Neuronal stem cell (in vitro differentiated cells): ENCODE results near the gene PARD3B.

ENCODE experiments used
- DNase-seq: peaks from one replicate; pipeline ENCODE4 v3.0.0-alpha.2; 2013; ENCODE audit warnings: low spot score
- H2AFZ ChIP-seq: one replicate; pipeline ENCODE4 v1.6.1; 2013; ENCODE audit warnings: mild to moderate bottlenecking, low read length, inconsistent platforms
- H2AK5ac ChIP-seq: 2 replicates; pipeline ENCODE4 v1.6.1; 2013; ENCODE audit warnings: low read depth, mild to moderate bottlenecking, inconsistent platforms, low read length, moderate library complexity, mixed read lengths
- H2BK120ac ChIP-seq: 2 replicates; pipeline ENCODE4 v1.6.1; 2013; ENCODE audit warnings: low read depth, mild to moderate bottlenecking, inconsistent platforms, low read length, moderate library complexity, mixed read lengths
- H2BK12ac ChIP-seq: one replicate; pipeline ENCODE4 v1.6.1; 2013; ENCODE audit warnings: low read length, inconsistent platforms
- H2BK15ac ChIP-seq: 2 replicates; pipeline ENCODE4 v1.6.1; 2013; ENCODE audit warnings: mild to moderate bottlenecking, low read length, inconsistent platforms, mixed read lengths
- H2BK5ac ChIP-seq: one replicate; pipeline ENCODE4 v1.6.1; 2013; ENCODE audit warnings: inconsistent platforms, mild to moderate bottlenecking, low read length, moderate library complexity
- H3K14ac ChIP-seq: one replicate; pipeline ENCODE4 v1.6.1; 2013; ENCODE audit warnings: low read length, inconsistent platforms
- H3K18ac ChIP-seq: 2 replicates; pipeline ENCODE4 v1.6.1; 2013; ENCODE audit warnings: low read length, inconsistent platforms
- H3K23ac ChIP-seq: 2 replicates; pipeline ENCODE4 v1.6.1; 2013; ENCODE audit warnings: low read depth, mild to moderate bottlenecking, mixed read lengths, low read length, inconsistent platforms; ENCODE audit not compliant: poor library complexity
- H3K27ac ChIP-seq: replicated peaks from 3 replicates; pipeline ENCODE4 v1.5.1; 2013; ENCODE audit warnings: low read length, inconsistent platforms
- H3K27me3 ChIP-seq, 3 experiments: 2 replicates each; pipeline ENCODE4 v1.6.1; 2013; ENCODE audit warnings: low read length in 3 of 3, mild to moderate bottlenecking in 2 of 3, inconsistent platforms in 1 of 3, low read depth in 1 of 3, mixed read lengths in 1 of 3, moderate library complexity in 1 of 3; ENCODE audit not compliant: control insufficient read depth in 3 of 3, insufficient read depth in 3 of 3
- H3K36me3 ChIP-seq, 2 donors: replicated peaks in 1 of 2; 2 replicates each; pipeline ENCODE4 v1.6.1; 2013; ENCODE audit warnings: low read length in 2 of 2; ENCODE audit not compliant: control insufficient read depth in 2 of 2, insufficient read depth in 2 of 2
- H3K4ac ChIP-seq: 2 replicates; pipeline ENCODE4 v1.6.1; 2013; ENCODE audit warnings: inconsistent platforms, mild to moderate bottlenecking, low read length, moderate library complexity
- H3K4me1 ChIP-seq, 2 donors: 1 replicate in 1 of 2; 2 replicates in 1 of 2; pipeline ENCODE4 v1.6.1; 2013; ENCODE audit warnings: low read length in 2 of 2, low read depth in 1 of 2; ENCODE audit not compliant: control insufficient read depth in 2 of 2, insufficient read depth in 1 of 2
- H3K4me2 ChIP-seq: one replicate; pipeline ENCODE4 v1.6.1; 2013; ENCODE audit warnings: mild to moderate bottlenecking, low read length, inconsistent platforms; ENCODE audit not compliant: insufficient read depth, poor library complexity, severe bottlenecking
- H3K4me3 ChIP-seq, 2 donors: 2 replicates each; pipeline ENCODE4 v1.5.1; 2013; ENCODE audit warnings: low read length in 2 of 2, mild to moderate bottlenecking in 2 of 2, inconsistent platforms in 1 of 2, moderate library complexity in 1 of 2
- H3K79me1 ChIP-seq: one replicate; pipeline ENCODE4 v1.6.1; 2013; ENCODE audit warnings: low read depth, mild to moderate bottlenecking, inconsistent platforms, low read length, moderate library complexity
- H3K9ac ChIP-seq: one replicate; pipeline ENCODE4 v1.6.1; 2013; ENCODE audit warnings: mild to moderate bottlenecking, low read depth, low read length, inconsistent platforms; ENCODE audit not compliant: poor library complexity
- H3K9me3 ChIP-seq, 2 donors: replicated peaks in 1 of 2; 2 replicates each; pipeline versions ENCODE3 to v1.6.1; 2013; ENCODE audit warnings: low read length in 2 of 2, mild to moderate bottlenecking in 2 of 2, inconsistent platforms in 1 of 2, low read depth in 1 of 2, mixed read lengths in 1 of 2, moderate library complexity in 1 of 2; ENCODE audit not compliant: control insufficient read depth in 2 of 2, insufficient read depth in 1 of 2
- H4K8ac ChIP-seq: one replicate; pipeline ENCODE4 v1.6.1; 2013; ENCODE audit warnings: low read depth, mild to moderate bottlenecking, inconsistent platforms, low read length, moderate library complexity
- H4K91ac ChIP-seq: one replicate; pipeline ENCODE4 v1.6.1; 2013; ENCODE audit warnings: low read length, low read depth, mild to moderate bottlenecking, inconsistent platforms; ENCODE audit not compliant: poor library complexity
- WGBS, 2 donors: extraction: QIAGEN DNeasy Blood & Tissue Kit; methylation state at CpG; one replicate each; pipeline ENCODE4 v1.1.7; 2013; ENCODE audit warnings: missing lambda C conversion rate in 2 of 2, mixed read lengths in 1 of 2; ENCODE audit not compliant: insufficient read length in 2 of 2, insufficient replicate concordance in 1 of 2; ENCODE audit errors: extremely low coverage in 2 of 2; 5-methylcytosine and 5-hydroxymethylcytosine counted together

The PARD3B gene

GRCh38 chr2:204790076-204790475, 244.8 kb downstream of the PARD3B start:
- Histone ChIP-seq H2BK120ac (no peak overlapping the region), H2AFZ (no peak overlapping the region), H3K4me1 (no peaks in the 10 kb centered on the region), H3K9ac (no peak overlapping the region), H2AK5ac (no peak overlapping the region), H2BK5ac (no peak overlapping the region), H2BK12ac (no peak overlapping the region), H3K18ac (no peak overlapping the region), H3K4me3 (no peak overlapping the region), H3K4me2 (no peak overlapping the region), H2BK15ac (no peak overlapping the region), H3K14ac (no peak overlapping the region), H3K36me3 (no peaks in the 10 kb centered on the region), H3K27me3 (no peaks in the 10 kb centered on the region), H3K4ac (no peak overlapping the region), H4K8ac (no peak overlapping the region), H4K91ac (no peak overlapping the region), H3K79me1 (no peaks in the 10 kb centered on the region), H3K9me3 (no peaks in the 10 kb centered on the region), H3K27ac (no peak overlapping the region), H3K23ac (no peak overlapping the region)
- DNase-seq = no peak
- no CpG with 5 or more reads among the region's 3 CpGs for WGBS, 2 donors

GRCh38 chr2:204791230-204791629, 246.0 kb downstream of the PARD3B start:
- H3K4me3 ChIP-seq = no peak overlapping the region
- H2BK12ac ChIP-seq = no peak overlapping the region
- no peak overlapping the region for H2AK5ac ChIP-seq
- no peak overlapping the region for H2BK5ac ChIP-seq
- no peak overlapping the region for H2BK120ac ChIP-seq
- no peak for DNase-seq
- H4K8ac ChIP-seq = no peak overlapping the region
- H3K9me3 ChIP-seq = no peaks in the 10 kb centered on the region
- no peak overlapping the region for H3K23ac ChIP-seq
- H3K9ac ChIP-seq = no peak overlapping the region
- no peak overlapping the region for H3K4ac ChIP-seq
- H3K27ac ChIP-seq = no peak overlapping the region
- H3K18ac ChIP-seq = no peak overlapping the region
- H3K36me3 ChIP-seq = no peaks in the 10 kb centered on the region
- no peak overlapping the region for H4K91ac ChIP-seq
- H3K4me2 ChIP-seq = no peak overlapping the region
- H3K27me3 ChIP-seq = no peaks in the 10 kb centered on the region
- no peaks in the 10 kb centered on the region for H3K79me1 ChIP-seq
- no peak overlapping the region for H2AFZ ChIP-seq
- no peak overlapping the region for H2BK15ac ChIP-seq
- H3K4me1 ChIP-seq = no peaks in the 10 kb centered on the region
- H3K14ac ChIP-seq = no peak overlapping the region

- Histone ChIP-seq H3K14ac (no peak overlapping the region), H4K91ac (no peak overlapping the region), H3K18ac (no peak overlapping the region), H3K23ac (no peak overlapping the region), H3K9me3 (no peaks in the 10 kb centered on the region), H4K8ac (no peak overlapping the region), H3K4me2 (no peak overlapping the region), H2BK5ac (no peak overlapping the region), H3K9ac (no peak overlapping the region), H2BK12ac (no peak overlapping the region), H2BK15ac (no peak overlapping the region), H2AK5ac (no peak overlapping the region), H3K79me1 (peaks cover 2% of the 10 kb centered on the region), H3K4me1 (no peaks in the 10 kb centered on the region), H3K27ac (no peak overlapping the region), H3K4ac (no peak overlapping the region), H3K4me3 (no peak overlapping the region), H2AFZ (no peak overlapping the region), H3K27me3 (no peaks in the 10 kb centered on the region), H2BK120ac (no peak overlapping the region), H3K36me3 (no peaks in the 10 kb centered on the region)
- no peak for DNase-seq
- no CpG with 5 or more reads among the region's 2 CpGs for WGBS, 2 donors
Measured at GRCh38 chr2:204794624-204795023, 249.3 kb downstream of the PARD3B start.

GRCh38 chr2:204795156-204795555, 249.9 kb downstream of the PARD3B start:
- no CpG with 5 or more reads among the region's 1 CpG for WGBS, 2 donors
- H2BK15ac ChIP-seq = no peak overlapping the region
- no peak overlapping the region for H2BK5ac ChIP-seq
- H3K14ac ChIP-seq = no peak overlapping the region
- no peak overlapping the region for H2AK5ac ChIP-seq
- no peaks in the 10 kb centered on the region for H3K9me3 ChIP-seq
- no peak overlapping the region for H3K4me2 ChIP-seq
- DNase-seq = no peak
- H3K27me3 ChIP-seq = no peaks in the 10 kb centered on the region
- no peaks in the 10 kb centered on the region for H3K4me1 ChIP-seq
- H3K4me3 ChIP-seq = no peak overlapping the region
- no peak overlapping the region for H3K4ac ChIP-seq
- H3K23ac ChIP-seq = no peak overlapping the region
- no peak overlapping the region for H2BK12ac ChIP-seq
- no peak overlapping the region for H3K18ac ChIP-seq
- no peak overlapping the region for H4K91ac ChIP-seq
- H4K8ac ChIP-seq = no peak overlapping the region
- peaks cover 2% of the 10 kb centered on the region for H3K79me1 ChIP-seq
- H3K36me3 ChIP-seq = no peaks in the 10 kb centered on the region
- no peak overlapping the region for H3K9ac ChIP-seq
- no peak overlapping the region for H3K27ac ChIP-seq
- no peak overlapping the region for H2AFZ ChIP-seq
- H2BK120ac ChIP-seq = no peak overlapping the region
